ENCODE measurements around the gene KRTAP10-8. TPM values are rescaled to one million over a fixed set of nuclear protein-coding genes. Genes with fewer than 3 reads are reported as not detected.

Gene KRTAP10-8
- total RNA-seq, 2 donors from 2014 or later: not detected

- 80% methylated on average over 16 of the region's 18 CpGs for WGBS
- Histone ChIP-seq H3K9me3 (no peaks in the 10 kb centered on the region), H3K4me1 (replicated peaks) (no peaks in the 10 kb centered on the region), H3K36me3 (no peaks in the 10 kb centered on the region), H3K27ac (no peak overlapping the region), H3K4me3 (no peak overlapping the region), H3K27me3 (replicated peaks; ENCODE audit: insufficient read depth) (no peaks in the 10 kb centered on the region)
- DNase-seq (ENCODE audit: low spot score): no peak
- intact Hi-C loops (cut with DNase I): no loop called here
- no peak for TF ChIP-seq POLR2A (IDR thresholded peaks at IDR 0.05)
- TF ChIP-seq POLR2AphosphoS5 (IDR thresholded peaks at IDR 0.05): no peak
- TF ChIP-seq CTCF (IDR thresholded peaks at IDR 0.05): no peak
These were observed 17.0 kb downstream of the KRTAP10-8 start for GRCh38 chr21:44628707-44629391.

DNA sequence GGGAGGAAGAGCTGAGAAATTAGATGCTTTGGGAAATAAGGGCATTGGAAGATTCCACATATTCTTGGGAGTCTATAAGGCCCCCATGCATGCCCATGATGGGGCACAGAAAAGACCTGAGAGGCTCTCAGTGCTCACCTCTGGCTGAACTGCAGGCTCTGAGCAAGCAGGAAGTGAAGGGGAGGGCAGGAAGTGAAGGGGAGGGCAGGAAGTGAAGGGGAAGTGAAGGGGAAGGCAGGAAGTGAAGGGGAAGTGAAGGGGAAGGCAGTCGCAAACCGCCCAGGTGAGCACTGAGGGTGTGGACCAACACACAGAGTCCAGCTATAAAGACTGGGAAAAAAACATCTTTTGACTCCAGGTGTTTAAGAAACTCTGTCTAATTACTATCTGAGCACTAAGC is 18.6 kb downstream of the KRTAP10-8 start:
- H3K36me3 ChIP-seq: no peaks in the 10 kb centered on the region
- no peaks in the 10 kb centered on the region for H3K9me3 ChIP-seq
- H3K4me1 ChIP-seq (replicated peaks): no peaks in the 10 kb centered on the region
- no peaks in the 10 kb centered on the region for H3K27me3 ChIP-seq (replicated peaks; ENCODE audit: insufficient read depth)
- DNase-seq (ENCODE audit: low spot score): no peak
- H3K27ac ChIP-seq: no peak overlapping the region
- H3K4me3 ChIP-seq: no peak overlapping the region
- TF ChIP-seq POLR2A (IDR thresholded peaks at IDR 0.05) (no peak), CTCF (IDR thresholded peaks at IDR 0.05) (no peak), POLR2AphosphoS5 (IDR thresholded peaks at IDR 0.05) (no peak)
- intact Hi-C loops (cut with DNase I): no loop called here
- 91% methylated on average over 2 of the region's 2 CpGs for WGBS

- Histone ChIP-seq H3K4me1 (replicated peaks) (no peaks in the 10 kb centered on the region), H3K9me3 (no peaks in the 10 kb centered on the region), H3K4me3 (no peak overlapping the region), H3K27ac (no peak overlapping the region), H3K36me3 (no peaks in the 10 kb centered on the region), H3K27me3 (replicated peaks; ENCODE audit: insufficient read depth) (no peaks in the 10 kb centered on the region)
- DNase-seq (ENCODE audit: low spot score): no peak
- 95% methylated on average over 1 of the region's 1 CpG for WGBS
- TF ChIP-seq POLR2AphosphoS5 (IDR thresholded peaks at IDR 0.05): no peak
- TF ChIP-seq CTCF (IDR thresholded peaks at IDR 0.05): no peak
- no peak for TF ChIP-seq POLR2A (IDR thresholded peaks at IDR 0.05)
- intact Hi-C loops (cut with DNase I): no loop called here
These were observed 20.2 kb downstream of the KRTAP10-8 start for GRCh38 chr21:44632067-44632466.

DNA sequence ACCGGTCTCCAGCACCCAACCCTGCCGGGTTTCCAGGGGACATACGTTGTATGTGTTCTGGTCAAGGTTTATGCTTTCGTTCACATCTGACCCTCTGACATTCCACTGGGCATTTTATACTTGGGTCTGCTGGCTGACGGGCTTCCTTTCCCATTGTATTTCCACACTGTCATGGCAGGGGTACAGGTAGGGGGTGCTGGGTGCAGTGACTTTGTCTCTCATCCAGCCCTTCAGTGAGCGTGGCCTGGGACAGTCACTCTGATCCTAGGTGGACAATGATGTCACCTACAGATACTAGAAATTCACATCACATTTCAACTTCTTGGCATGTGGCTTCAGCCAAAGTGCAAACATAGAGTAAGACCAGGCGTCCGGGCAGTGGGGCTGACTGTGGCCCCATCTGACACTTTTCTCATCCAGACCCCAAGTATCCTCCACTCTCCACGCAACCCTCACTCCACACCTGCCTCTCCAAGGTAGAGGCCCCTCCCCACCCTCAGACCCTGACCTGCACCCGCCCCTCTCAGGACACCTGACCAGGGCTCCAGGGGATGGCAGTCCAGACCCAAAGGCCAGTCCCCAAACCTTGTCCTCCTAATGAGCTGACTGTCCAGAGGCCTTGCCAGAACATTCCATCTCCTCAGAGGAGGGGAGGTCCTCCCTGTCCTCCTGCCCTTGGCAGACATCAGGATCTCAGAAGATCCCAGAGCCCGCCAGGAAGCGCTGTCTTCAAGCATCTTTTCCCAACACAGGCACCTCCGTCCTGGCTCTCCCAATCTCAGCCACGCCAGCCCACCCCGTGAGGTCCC is 24.5 kb downstream of the KRTAP10-8 start:
- WGBS: 77% methylated on average over 15 of the region's 15 CpGs
- intact Hi-C loops (cut with DNase I): no loop called here
- peaks cover 3% of the 10 kb centered on the region for H3K27me3 ChIP-seq (replicated peaks; ENCODE audit: insufficient read depth)

More for the DNA sequence above, 24.5 kb downstream of the KRTAP10-8 start:
- no peaks in the 10 kb centered on the region for H3K36me3 ChIP-seq
- no peak overlapping the region for H3K27ac ChIP-seq
- no peaks in the 10 kb centered on the region for H3K4me1 ChIP-seq (replicated peaks)
- no peak for TF ChIP-seq CTCF (IDR thresholded peaks at IDR 0.05)
- TF ChIP-seq POLR2A (IDR thresholded peaks at IDR 0.05): no peak
- no peak for TF ChIP-seq POLR2AphosphoS5 (IDR thresholded peaks at IDR 0.05)
- no peak for DNase-seq (ENCODE audit: low spot score)
- no peaks in the 10 kb centered on the region for H3K9me3 ChIP-seq
- no peak overlapping the region for H3K4me3 ChIP-seq

Measured in prostate gland (tissue), 2 donors.